Gastroesophageal sphincter (tissue), 4 donors: ENCODE results near the gene MORC1. TPM values are rescaled to one million over a fixed set of nuclear protein-coding genes. Genes with fewer than 3 reads are reported as not detected.

Source experiments
- ATAC-seq: fragments of 150-250 bp; one replicate; pipeline ENCODE4 v1.9.1; 2016; ENCODE audit warnings: mild to moderate bottlenecking, moderate library complexity
- H3K27ac ChIP-seq, 4 donors: fragments of 200-600 bp; sonication (generic) in 3 of 4; 1 replicate in 3 of 4; 2 replicates in 1 of 4; pipeline ENCODE4 v1.5.1; 2016 to 2019
- H3K27me3 ChIP-seq: fragments of 200-600 bp; sonication (generic); one replicate; pipeline ENCODE4 v1.5.1; 2019
- H3K36me3 ChIP-seq, 2 donors: fragments of 200-600 bp; sonication (generic); one replicate each; pipeline ENCODE4 v1.5.1; 2019; ENCODE audit warnings: control low read depth in 1 of 2
- H3K4me1 ChIP-seq, 3 donors: fragments of 200-600 bp; sonication (generic); 1 replicate in 2 of 3; 2 replicates in 1 of 3; pipeline ENCODE4 v1.5.1; 2016 to 2019; ENCODE audit warnings: control low read depth in 2 of 3
- H3K4me3 ChIP-seq, 2 donors: fragments of 200-600 bp; sonication (generic); one replicate each; pipeline ENCODE4 v1.5.1; 2019; ENCODE audit warnings: mild to moderate bottlenecking in 1 of 2, moderate library complexity in 1 of 2
- H3K9me3 ChIP-seq, 3 donors: fragments of 200-600 bp; sonication (generic); one replicate each; pipeline ENCODE4 v1.5.1; 2017 to 2019; ENCODE audit warnings: control low read depth in 2 of 3
- EP300 ChIP-seq: sonication (generic); formaldehyde crosslinking; IDR thresholded peaks from one replicate; pipeline ENCODE4 v1.6.1; 2017; ENCODE audit warnings: antibody characterized with exemption, mild to moderate bottlenecking
- POLR2A ChIP-seq, 2 donors: fragments of 450-650 bp; IDR thresholded peaks; one replicate each; pipeline ENCODE4 v1.6.1; 2017; ENCODE audit warnings: antibody characterized with exemption in 2 of 2, mild to moderate bottlenecking in 2 of 2, moderate library complexity in 1 of 2
- POLR2AphosphoS5 ChIP-seq: sonication (generic); formaldehyde crosslinking; IDR thresholded peaks from one replicate; pipeline ENCODE4 v1.6.1; 2017; ENCODE audit warnings: antibody characterized with exemption
- WGBS, 2 donors: methylation state at CpG; one replicate each; pipeline ENCODE4 v1.1.5; 2018; ENCODE audit warnings: low coverage in 1 of 2; 5-methylcytosine and 5-hydroxymethylcytosine counted together
- small RNA-seq, 4 donors: library from RNA; depleted of rRNA; stranded (forward); fragments of <200 nt; gene quantifications; one replicate each; pipeline ENCODE3, GENCODE V24; 2016
- total RNA-seq, 4 donors: library from RNA; depleted of rRNA; stranded (reverse); fragments of >200 nt; gene quantifications; one replicate each; pipeline ENCODE4 v1.1.0, GENCODE V29; 2016
- TF ChIP-seq, protein P1 (sequence below), 4 experiments: fragments of 200-600 bp in 2 of 4; fragments of 450-650 bp in 2 of 4; sonication (generic) in 1 of 4; IDR thresholded peaks; one replicate each; pipeline ENCODE4 v1.5.1; 2017 to 2019; ENCODE audit warnings: antibody characterized with exemption in 4 of 4, mild to moderate bottlenecking in 2 of 4, moderate library complexity in 2 of 4

MORC1 gene
- total RNA-seq, 4 donors from 2014 or later = not detected

DNA sequence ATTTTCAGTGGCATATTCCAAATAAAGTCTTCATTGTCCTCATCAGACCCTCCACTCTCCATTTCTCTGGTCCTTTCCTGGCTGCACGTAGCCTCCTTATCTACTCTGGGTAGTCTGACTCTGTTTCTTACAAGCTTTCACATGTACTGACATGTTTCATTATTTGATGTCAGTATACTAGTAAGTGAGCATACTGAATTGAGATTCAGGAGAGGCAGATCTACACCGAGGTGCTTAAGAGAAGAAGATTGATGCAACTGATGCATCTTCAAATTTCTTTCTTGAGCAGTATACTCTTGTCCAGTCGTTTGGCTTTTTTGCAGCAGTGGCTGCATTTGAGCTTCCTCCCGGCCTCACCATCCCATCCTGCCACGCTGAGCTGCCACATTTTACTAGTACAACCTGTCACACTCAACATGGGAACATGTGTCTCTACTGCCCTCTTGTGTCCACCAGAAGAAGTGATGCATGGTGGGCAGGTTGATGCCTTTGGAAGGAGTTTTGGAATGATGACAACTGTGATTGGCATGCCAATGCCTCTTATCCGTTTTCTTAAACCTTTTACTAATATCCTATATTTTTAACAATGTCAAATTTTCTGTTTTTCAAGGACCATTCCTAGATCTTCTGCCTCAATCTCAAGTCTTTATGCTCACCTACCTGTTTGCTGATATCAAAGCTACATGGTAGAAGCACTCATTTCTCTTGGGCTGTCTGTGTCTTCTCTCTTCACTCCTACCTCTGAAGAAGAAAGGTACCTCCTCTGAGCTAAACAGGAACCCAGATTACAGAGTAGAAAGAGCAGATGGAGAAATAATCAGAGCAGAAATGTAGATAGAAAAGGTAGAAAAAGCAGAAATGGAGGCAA is 202.9 kb downstream of the MORC1 start:
- TF ChIP-seq, protein P1, sequence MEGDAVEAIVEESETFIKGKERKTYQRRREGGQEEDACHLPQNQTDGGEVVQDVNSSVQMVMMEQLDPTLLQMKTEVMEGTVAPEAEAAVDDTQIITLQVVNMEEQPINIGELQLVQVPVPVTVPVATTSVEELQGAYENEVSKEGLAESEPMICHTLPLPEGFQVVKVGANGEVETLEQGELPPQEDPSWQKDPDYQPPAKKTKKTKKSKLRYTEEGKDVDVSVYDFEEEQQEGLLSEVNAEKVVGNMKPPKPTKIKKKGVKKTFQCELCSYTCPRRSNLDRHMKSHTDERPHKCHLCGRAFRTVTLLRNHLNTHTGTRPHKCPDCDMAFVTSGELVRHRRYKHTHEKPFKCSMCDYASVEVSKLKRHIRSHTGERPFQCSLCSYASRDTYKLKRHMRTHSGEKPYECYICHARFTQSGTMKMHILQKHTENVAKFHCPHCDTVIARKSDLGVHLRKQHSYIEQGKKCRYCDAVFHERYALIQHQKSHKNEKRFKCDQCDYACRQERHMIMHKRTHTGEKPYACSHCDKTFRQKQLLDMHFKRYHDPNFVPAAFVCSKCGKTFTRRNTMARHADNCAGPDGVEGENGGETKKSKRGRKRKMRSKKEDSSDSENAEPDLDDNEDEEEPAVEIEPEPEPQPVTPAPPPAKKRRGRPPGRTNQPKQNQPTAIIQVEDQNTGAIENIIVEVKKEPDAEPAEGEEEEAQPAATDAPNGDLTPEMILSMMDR (IDR thresholded peaks at IDR 0.05) = peak; percentile 31 to 74 (median 45)
- TF ChIP-seq POLR2A (IDR thresholded peaks at IDR 0.05) = no peak
- no peak for TF ChIP-seq EP300
- TF ChIP-seq POLR2AphosphoS5 = no peak
- Histone ChIP-seq H3K4me3 (no peak overlapping the region), H3K27ac (no peak overlapping the region), H3K9me3 (no peaks in the 10 kb centered on the region), H3K27me3 (no peaks in the 10 kb centered on the region), H3K4me1 (no peaks in the 10 kb centered on the region), H3K36me3 (no peaks in the 10 kb centered on the region)
- ATAC-seq = no peak
- WGBS, 2 donors = 14 to 28% methylated on average over 5 to 6 of the region's 6 CpGs

DNA sequence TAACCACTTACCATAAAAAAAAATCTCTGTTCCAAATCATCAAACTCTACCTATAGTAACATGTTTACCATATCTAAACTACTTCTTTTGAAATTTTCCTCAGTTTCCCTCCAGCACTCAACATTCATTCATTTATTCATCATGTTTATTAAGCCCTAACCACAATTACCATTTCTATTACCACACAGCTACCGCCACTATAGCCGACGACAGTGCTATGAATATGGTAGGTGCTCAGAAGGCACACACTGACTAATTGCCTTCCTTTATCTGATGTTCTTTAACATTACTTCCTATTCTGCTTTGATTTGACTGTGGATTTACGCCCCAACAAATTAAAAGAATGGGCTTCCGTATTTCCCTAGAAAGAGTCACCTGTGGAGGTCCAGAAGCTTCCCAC is 208.1 kb downstream of the MORC1 start:
- Histone ChIP-seq H3K9me3 (no peaks in the 10 kb centered on the region), H3K4me3 (no peak overlapping the region), H3K27me3 (no peaks in the 10 kb centered on the region), H3K4me1 (no peaks in the 10 kb centered on the region), H3K27ac (no peak overlapping the region), H3K36me3 (no peaks in the 10 kb centered on the region)
- no peak for TF ChIP-seq EP300
- TF ChIP-seq, protein P1 (IDR thresholded peaks at IDR 0.05) = no peak
- TF ChIP-seq POLR2AphosphoS5 = no peak
- no peak for TF ChIP-seq POLR2A (IDR thresholded peaks at IDR 0.05)
- WGBS, 2 donors = 100% methylated on average over 1 to 5 of the region's 5 CpGs
- ATAC-seq = no peak

Small RNAs within 50 kb of the gene (small RNA-seq; reads per million reads assigned to genes)
- 0 reads per million in 4 donors for gene RF00012

Other genes with a start within 250 kb of the MORC1 start
- gene GUCA1C, start 164.3 kb downstream of the MORC1 start, total RNA-seq = not detected
- gene C3orf85, start 18.6 kb upstream of the MORC1 start, total RNA-seq = not detected
- gene DPPA2, start 198.4 kb upstream of the MORC1 start, total RNA-seq = not detected
- not detected for gene DPPA4, start 219.4 kb upstream of the MORC1 start, total RNA-seq